Right ventricle myocardium inferior (tissue), 1 donor: ENCODE measurements around the gene ZNF76. TPM values are rescaled to one million over a fixed set of nuclear protein-coding genes. Genes with fewer than 3 reads are reported as not detected.

Source experiments
- ATAC-seq: fragments of 200-7000 bp; cut with Tn5 transposase; one replicate; pipeline ENCODE4 v1.9.1; 2020; ENCODE audit warnings: mild to moderate bottlenecking, moderate library complexity
- DNase-seq: peaks from one replicate; pipeline ENCODE4 v3.0.0; 2021; ENCODE audit errors: missing footprints
- intact Hi-C: fragments of 100-400 bp; cut with DNase I; formaldehyde crosslinking; loops from one replicate; pipeline ENCODE4 v1.11.0; 2022
- total RNA-seq: library from RNA; stranded (reverse); fragmentation: NEBNext Ultra II Directional; extraction: Animal tissue kit (Norgen Biotek cat#: 25700); gene quantifications from one replicate; pipeline ENCODE4 v1.2.1, GENCODE V29; 2021
- donor health status: DM: no; HTN: yes; CAD: no; lungs with severe emphysema.

Gene ZNF76
- total RNA-seq, 1 donor from 2014 or later = 36.0 TPM

- DNase-seq (peak; percentile 86), ATAC-seq (peak; percentile 71)
- intact Hi-C loops = no loop called here
Observed at GRCh38 chr6:35259948-35260590, 534 bp downstream of the ZNF76 start.

- no peak for ATAC-seq
- DNase-seq = no peak
- intact Hi-C loops = no loop called here
Observed at GRCh38 chr6:35260591-35261570, 1.3 kb downstream of the ZNF76 start.

DNA sequence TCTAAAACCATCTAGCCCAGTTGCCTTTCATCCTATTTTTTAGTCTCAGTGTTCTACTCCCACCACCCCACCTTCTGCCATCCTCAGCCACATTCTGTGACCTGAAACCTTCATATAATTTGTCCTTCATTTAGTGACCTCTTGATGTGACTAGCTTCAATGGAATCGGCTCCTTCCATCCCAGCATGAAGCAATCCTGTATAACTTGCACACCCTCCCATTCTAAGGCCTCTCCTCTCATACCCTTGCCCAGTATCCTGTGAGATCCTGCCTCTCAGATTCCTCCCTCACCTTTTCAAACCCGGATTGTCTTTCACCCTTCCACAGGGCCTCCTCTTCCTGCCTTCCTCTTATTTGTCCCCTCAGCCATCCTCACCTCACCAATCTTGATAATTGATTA lies 3.1 kb downstream of the ZNF76 start:
- DNase-seq (no peak), ATAC-seq (no peak)
- intact Hi-C loops = no loop called here

DNA sequence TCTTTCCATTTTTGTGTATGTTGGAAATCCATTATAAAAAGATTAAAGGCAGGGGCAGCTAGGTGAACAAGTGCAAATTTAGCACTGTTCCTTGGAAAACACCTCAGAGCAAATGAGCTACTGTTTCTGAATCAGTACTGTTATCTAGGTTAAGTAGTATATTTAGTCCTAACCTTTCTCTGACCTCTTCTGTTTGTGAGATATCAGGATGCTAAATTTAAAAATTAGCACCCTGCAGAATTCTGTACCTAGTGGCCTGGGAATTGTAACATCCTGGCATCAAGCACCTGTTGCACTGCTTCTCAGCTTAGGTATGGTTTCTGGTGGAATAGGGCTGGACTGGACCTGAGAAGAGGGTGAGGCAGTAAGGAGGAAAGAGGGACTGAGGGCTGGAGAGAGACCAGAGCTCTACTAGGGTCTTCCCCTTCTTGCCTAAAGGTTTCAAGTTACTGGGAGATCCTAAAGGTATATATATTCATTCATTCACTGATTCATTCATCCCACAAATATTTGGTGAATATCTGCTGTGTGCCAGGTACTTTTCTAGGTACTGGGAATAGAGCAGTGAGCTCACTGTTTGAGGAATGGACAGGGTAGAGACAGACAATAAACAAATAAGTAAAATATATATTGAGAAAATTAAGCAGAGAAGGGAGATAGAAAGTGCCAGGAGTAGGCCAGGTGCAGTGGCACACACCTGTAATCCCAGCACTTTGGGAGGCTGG lies 5.2 kb downstream of the ZNF76 start:
- peak; percentile 7 for ATAC-seq
- DNase-seq = no peak
- intact Hi-C loops = no loop called here

DNA sequence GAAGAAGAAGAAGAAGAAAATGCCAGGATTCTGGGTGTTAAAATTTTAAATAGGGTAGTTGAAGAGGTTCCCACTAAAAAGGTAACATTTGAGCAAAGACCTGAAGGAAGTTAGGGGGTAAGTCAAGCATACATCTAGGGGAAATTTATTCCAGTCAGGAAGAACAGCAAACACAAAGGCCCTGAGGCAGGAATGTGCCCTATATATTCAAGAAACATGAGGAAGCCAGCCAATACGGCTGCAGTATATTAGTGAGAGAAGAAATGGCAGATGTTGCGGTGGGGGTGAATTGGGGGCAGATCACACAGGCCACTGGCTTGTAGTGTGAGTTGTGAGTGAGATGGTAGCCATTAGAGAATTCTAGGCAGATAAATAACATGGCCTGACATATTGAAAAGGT lies 6.0 kb downstream of the ZNF76 start:
- intact Hi-C loops = no loop called here
- DNase-seq = no peak
- ATAC-seq = no peak

DNA sequence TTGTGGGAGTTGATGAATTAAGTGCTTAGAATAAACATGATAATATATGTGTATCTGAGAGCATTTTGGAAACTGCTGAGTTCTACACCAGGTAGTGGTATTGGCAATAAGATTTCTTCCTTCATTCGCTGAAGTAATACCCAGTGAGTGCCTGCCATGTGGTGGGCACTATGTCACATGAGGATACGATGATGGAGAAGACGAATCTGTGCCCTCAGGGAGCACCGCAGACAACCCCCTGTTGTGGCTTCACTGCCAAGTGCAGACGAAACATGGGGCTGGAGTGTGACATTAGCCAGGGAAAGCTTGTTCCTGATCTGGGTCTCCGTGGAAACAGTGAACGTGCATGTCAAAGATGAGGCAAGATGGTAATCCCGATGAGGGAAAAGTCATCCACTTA lies 7.9 kb downstream of the ZNF76 start:
- intact Hi-C loops = no loop called here
- no peak for ATAC-seq

DNA sequence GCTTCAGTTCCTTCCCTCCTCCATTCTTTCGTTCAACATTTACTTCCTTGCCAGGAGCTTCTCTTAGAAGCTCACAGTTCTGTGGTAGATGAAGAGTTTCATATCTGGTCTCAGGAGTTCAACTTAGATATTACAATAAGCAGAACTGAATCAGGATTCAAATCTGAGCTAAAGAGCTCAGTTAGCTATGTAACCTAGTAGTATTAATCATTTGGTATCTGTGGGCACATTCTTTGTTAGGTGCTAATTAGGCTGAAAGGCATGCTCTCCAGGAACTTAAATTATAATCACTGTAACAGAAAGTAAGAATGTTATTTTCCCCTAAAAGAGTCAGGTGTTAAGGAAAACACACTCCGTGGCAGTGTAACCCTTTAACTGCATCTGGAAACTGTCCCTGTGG lies 8.4 kb downstream of the ZNF76 start:
- intact Hi-C loops = no loop called here
- no peak for DNase-seq
- ATAC-seq = no peak

More for the DNA sequence above, 7.9 kb downstream of the ZNF76 start:
- no peak for DNase-seq

GRCh38 chr6:35272005-35272404 lies 12.5 kb downstream of the ZNF76 start:
- DNase-seq = no peak
- no peak for ATAC-seq
- intact Hi-C loops = no loop called here

DNA sequence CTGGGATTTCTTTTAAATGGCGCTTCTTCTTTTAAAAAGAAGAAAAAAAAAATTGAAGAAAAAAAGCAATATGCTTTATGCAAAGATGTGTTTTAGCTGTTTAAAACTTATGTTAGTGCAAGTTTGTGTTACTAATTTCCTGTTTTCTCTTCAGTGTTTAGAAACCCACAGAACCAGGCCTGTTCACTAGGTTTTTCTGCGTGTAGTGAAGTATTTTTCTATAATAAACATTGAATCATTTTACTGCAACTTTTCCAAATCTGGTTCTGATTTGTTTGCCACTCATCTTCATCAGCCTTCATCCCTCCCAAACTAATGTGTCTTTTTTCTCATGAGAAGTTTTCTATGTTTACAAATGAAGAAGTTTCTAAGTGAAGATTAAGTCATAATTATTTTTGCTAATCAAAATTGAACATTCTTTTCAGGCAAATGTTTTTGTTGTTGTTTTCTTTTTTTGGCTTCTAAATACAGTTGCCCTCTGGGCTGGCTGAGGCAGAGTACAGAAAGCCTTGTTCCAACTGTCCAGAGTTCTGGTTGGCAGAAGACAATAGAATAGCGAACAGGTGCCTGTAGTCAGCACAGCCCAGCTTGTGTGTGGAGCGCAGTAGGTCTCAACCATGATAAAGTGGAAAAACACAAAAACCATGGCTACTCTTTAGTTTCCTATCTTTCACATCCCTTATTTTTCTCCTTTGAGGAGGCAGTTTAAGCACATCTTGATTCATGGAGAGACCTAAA lies 14.5 kb downstream of the ZNF76 start:
- intact Hi-C loops = no loop called here
- ATAC-seq (no peak), DNase-seq (no peak)

DNA sequence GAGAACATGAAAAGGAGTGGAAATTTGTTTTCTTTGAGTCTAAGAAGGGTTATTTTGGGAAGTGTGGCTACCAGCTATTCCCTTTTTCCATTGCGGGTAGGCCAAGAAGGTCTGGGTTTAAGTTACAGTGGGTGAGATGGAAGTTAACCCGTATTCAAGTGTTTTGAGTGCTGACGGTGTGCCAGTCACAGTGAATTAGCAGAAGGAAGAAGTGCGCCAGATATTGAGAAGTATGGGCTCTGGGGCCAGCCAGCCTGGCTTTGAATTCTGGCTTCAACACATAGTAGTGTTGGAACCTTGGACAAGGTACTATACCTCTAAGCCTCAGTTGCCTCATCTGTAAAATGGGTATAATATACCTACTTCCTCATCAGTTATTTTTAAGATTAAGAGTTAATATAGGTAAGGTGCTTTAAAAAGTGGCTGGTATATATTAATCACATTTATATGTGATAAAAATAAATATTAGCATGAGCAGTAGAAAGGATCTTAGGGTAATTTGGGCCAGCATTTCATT lies 16.3 kb downstream of the ZNF76 start:
- ATAC-seq = no peak
- no peak for DNase-seq
- intact Hi-C loops = no loop called here

DNA sequence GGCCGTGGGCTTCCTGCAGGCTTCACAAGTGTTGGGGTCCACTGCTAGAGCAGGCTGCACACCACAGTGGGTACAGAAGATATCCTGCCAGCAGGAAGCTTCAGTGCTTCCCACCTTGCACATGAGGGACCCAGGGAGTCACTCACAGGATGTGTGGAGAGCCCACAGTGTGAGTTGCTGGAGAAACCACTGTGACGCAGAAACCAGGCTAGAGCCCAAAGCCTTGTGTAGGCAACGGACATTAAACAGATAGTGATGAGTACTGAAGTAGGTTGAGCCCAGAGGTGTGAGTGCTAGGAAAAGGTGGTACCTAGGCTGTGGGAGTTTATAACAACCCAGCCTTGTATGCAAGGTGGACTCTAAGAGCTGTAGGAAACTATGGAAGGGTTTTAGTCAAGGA lies 19.2 kb downstream of the ZNF76 start:
- ATAC-seq (peak; percentile 8), DNase-seq (no peak)
- intact Hi-C loops = no loop called here

GRCh38 chr6:35280903-35281302 lies 21.4 kb downstream of the ZNF76 start:
- no peak for DNase-seq
- no peak for ATAC-seq
- intact Hi-C loops = no loop called here

- intact Hi-C loops = no loop called here
- no peak for ATAC-seq
- DNase-seq = no peak
Observed at GRCh38 chr6:35282472-35282871, 22.9 kb downstream of the ZNF76 start.

GRCh38 chr6:35283361-35283760 lies 23.8 kb downstream of the ZNF76 start:
- no peak for ATAC-seq
- intact Hi-C loops = no loop called here

DNA sequence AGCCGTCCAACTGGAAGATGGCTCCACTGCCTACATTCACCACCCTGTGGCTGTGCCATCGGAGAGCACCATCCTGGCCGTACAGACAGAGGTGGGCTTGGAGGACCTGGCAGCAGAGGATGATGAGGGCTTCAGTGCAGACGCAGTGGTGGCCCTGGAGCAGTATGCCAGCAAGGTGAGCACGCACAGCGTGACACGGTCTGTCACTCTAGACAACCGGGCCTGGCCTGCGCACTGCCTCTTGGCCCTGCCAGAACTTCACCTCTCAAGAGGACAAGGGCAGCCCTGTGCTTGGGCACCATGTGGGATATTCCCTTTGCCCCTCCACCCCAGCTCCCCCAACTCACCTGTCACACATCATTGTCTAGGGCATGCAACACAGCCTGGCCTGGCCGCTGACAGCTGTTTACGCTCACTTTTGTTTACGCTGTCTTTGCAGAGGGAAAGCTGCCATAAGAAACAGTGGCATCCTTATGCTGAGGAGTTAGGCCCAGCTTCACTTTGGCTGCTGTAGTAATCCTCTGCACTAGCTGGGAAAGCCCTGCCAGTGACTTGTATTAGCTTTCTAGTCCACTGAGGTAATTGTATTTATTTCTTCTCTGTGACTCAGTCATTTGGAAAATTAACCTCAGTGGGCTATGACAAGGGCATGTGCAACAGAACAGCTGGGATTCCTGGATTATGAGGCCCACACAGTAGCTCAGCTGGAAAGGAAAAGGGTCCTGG lies 28.3 kb downstream of the ZNF76 start:
- ATAC-seq (no peak), DNase-seq (no peak)
- intact Hi-C loops = no loop called here

More at GRCh38 chr6:35283361-35283760, 23.8 kb downstream of the ZNF76 start:
- no peak for DNase-seq

GRCh38 chr6:35288834-35289233 lies 29.3 kb downstream of the ZNF76 start:
- intact Hi-C loops = no loop called here
- ATAC-seq = no peak
- no peak for DNase-seq

- intact Hi-C loops = no loop called here
- DNase-seq (no peak), ATAC-seq (no peak)
Observed at GRCh38 chr6:35291491-35291890, 32.0 kb downstream of the ZNF76 start.

- intact Hi-C loops = no loop called here
- ATAC-seq = no peak
Observed at GRCh38 chr6:35292494-35292893, 33.0 kb downstream of the ZNF76 start.

More at GRCh38 chr6:35292494-35292893, 33.0 kb downstream of the ZNF76 start:
- DNase-seq = peak; percentile 45
